ENCODE measurements around the gene PLA2G3.

PLA2G3 gene

DNA sequence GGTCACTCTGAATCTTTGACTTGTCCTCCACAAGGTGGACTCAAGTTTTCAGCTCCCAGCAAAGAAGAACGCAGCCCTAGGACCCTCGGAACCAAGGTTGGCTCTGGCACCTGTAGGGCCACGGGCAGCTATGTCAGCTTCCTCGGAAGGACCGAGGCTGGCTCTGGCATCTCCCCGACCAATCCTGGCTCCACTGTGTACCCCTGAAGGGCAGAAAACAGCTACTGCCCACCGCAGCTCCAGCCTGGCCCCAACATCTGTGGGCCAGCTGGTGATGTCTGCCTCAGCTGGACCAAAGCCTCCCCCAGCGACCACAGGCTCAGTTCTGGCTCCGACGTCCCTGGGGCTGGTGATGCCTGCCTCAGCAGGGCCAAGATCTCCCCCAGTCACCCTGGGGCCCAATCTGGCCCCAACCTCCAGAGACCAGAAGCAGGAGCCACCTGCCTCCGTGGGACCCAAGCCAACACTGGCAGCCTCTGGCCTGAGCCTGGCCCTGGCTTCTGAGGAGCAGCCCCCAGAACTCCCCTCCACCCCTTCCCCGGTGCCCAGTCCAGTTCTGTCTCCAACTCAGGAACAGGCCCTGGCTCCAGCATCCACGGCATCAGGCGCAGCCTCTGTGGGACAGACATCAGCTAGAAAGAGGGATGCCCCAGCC, 15.4 kb downstream of the PLA2G3 start:
- Histone ChIP-seq H3K79me2 (ENCODE audit: control insufficient read depth, insufficient read depth, low read length, unreplicated experiment) (no peaks in the 10 kb centered on the region), H3K4me1 (ENCODE audit: control insufficient read depth, insufficient read depth, low read length, unreplicated experiment) (no peaks in the 10 kb centered on the region), H3K4me3 (ENCODE audit: low read depth, low read length) (no peak overlapping the region), H3K27ac (ENCODE audit: low read depth, low read length) (no peak overlapping the region), H2AFZ (ENCODE audit: low read length, unreplicated experiment) (no peak overlapping the region), H3K27me3 (ENCODE audit: insufficient read depth, low read length) (no peaks in the 10 kb centered on the region), H3K36me3 (ENCODE audit: insufficient read depth, low read length) (no peaks in the 10 kb centered on the region)

DNA sequence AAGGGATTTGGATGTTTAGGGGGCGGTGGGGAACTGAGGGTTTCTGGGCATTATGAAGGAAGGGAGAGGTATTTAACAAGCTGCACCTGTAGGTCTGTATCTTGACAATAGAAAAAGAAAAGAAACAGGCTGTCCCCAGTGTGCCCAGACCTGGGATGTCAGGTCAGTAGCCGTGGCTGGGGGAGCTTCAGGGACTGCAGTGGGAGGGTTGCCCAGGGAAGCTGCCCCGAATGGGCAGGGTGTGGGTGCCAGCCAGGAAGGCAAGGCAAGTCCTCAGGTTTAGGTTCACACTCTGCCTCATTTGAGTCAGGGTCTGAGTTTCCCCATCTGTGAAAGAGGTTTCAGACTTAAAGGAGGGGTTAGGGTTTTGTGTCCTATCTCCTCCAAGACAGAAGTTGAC, 16.0 kb downstream of the PLA2G3 start:
- H2AFZ ChIP-seq (ENCODE audit: low read length, unreplicated experiment): no peak overlapping the region
- no peaks in the 10 kb centered on the region for H3K36me3 ChIP-seq (ENCODE audit: insufficient read depth, low read length)
- H3K27me3 ChIP-seq (ENCODE audit: insufficient read depth, low read length): no peaks in the 10 kb centered on the region
- no peaks in the 10 kb centered on the region for H3K4me1 ChIP-seq (ENCODE audit: control insufficient read depth, insufficient read depth, low read length, unreplicated experiment)
- no peak overlapping the region for H3K27ac ChIP-seq (ENCODE audit: low read depth, low read length)
- H3K79me2 ChIP-seq (ENCODE audit: control insufficient read depth, insufficient read depth, low read length, unreplicated experiment): no peaks in the 10 kb centered on the region
- no peak overlapping the region for H3K4me3 ChIP-seq (ENCODE audit: low read depth, low read length)

DNA sequence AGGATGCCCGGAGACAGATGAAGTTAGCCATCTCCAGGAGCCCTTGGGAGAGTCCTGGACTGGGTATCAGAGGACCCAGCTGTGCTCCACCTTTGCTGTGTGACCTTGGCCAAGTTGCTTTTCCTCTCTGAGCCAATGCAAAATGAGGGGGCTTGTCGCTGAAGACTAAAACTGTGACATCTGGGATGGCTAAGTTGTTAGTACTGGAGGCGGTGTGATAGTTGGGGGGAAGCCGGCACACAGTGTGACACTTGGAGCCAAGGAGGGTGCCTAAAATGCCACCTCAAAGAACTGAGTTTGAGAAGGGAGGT, 17.1 kb downstream of the PLA2G3 start:
- no peak overlapping the region for H3K27ac ChIP-seq (ENCODE audit: low read depth, low read length)
- H3K4me3 ChIP-seq (ENCODE audit: low read depth, low read length): peak overlapping the region; percentile 49; the same call in 1 of the 2 replicates
- H3K79me2 ChIP-seq (ENCODE audit: control insufficient read depth, insufficient read depth, low read length, unreplicated experiment): no peaks in the 10 kb centered on the region
- no peaks in the 10 kb centered on the region for H3K4me1 ChIP-seq (ENCODE audit: control insufficient read depth, insufficient read depth, low read length, unreplicated experiment)
- no peaks in the 10 kb centered on the region for H3K27me3 ChIP-seq (ENCODE audit: insufficient read depth, low read length)
- no peak overlapping the region for H2AFZ ChIP-seq (ENCODE audit: low read length, unreplicated experiment)
- no peaks in the 10 kb centered on the region for H3K36me3 ChIP-seq (ENCODE audit: insufficient read depth, low read length)

DNA sequence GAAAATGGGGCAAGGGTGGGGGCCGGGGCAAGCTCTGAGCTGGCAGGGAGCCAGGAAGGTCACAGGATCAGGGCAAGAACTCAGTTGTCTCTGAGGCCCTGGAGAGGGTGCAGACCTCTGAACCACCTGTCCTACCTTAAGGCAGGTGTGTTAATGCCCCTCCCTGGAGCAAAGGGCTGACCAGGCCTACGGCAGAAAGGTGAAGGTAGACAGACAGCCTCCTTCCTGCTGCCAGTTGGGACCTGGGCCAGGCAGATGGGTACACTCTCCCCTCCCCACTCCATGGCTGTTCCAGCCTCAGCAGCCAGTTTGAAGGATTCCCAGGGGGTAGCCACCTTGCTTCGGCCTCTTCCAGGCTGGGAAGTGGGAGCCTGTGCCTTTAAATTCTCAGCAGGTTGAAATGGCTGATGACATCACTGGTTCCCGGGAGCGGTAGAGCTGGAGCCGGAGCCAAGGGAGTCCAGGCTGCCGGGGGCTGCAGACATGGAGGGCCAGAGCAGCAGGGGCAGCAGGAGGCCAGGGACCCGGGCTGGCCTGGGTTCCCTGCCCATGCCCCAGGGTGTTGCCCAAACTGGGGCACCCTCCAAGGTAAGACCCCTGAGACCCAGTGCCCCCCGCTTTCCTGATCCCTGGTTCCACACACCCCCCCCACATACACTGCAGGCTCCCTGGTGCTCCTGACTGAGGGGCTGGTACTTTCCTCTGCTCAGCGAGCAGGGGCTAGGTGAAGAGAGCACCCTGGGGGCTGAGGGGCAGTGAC, 17.6 kb downstream of the PLA2G3 start, which contains the start of gene INPP5J:
INPP5J (plus strand) TSS at position 435 of the 760 bp plus-strand sequence; CDS start at position 484, 49 bp downstream.
- Histone ChIP-seq H3K79me2 (ENCODE audit: control insufficient read depth, insufficient read depth, low read length, unreplicated experiment) (no peaks in the 10 kb centered on the region), H2AFZ (ENCODE audit: low read length, unreplicated experiment) (no peak within 1 kb of the TSS), H3K27me3 (ENCODE audit: insufficient read depth, low read length) (no peaks in the 10 kb centered on the region), H3K27ac (ENCODE audit: low read depth, low read length) (no peak within 1 kb of the TSS), H3K4me3 (ENCODE audit: low read depth, low read length) (peak within 1 kb of the TSS; percentile 49; the same call in 1 of the 2 replicates), H3K4me1 (ENCODE audit: control insufficient read depth, insufficient read depth, low read length, unreplicated experiment) (no peaks in the 10 kb centered on the region), H3K36me3 (ENCODE audit: insufficient read depth, low read length) (no peaks in the 10 kb centered on the region)

DNA sequence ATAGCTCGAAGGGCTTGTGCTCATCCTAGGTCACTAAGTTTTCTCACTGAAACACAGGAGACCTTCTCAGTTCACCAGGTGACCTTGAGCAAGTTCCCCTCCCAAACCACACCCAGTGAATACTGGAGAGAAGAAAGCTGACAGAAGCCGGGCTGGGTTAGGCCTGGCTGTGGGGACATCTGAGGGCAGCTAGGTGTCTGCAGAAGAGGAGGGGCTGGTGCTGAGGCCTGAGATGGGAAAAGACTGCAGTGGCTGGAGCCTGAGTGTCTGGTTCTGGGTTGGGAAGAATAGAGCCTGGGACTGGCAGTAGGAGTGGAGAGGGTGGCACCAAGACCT, 18.1 kb downstream of the PLA2G3 start:
- Histone ChIP-seq H3K27ac (ENCODE audit: low read depth, low read length) (no peak overlapping the region), H3K79me2 (ENCODE audit: control insufficient read depth, insufficient read depth, low read length, unreplicated experiment) (no peaks in the 10 kb centered on the region), H3K4me1 (ENCODE audit: control insufficient read depth, insufficient read depth, low read length, unreplicated experiment) (no peaks in the 10 kb centered on the region), H3K27me3 (ENCODE audit: insufficient read depth, low read length) (no peaks in the 10 kb centered on the region), H3K36me3 (ENCODE audit: insufficient read depth, low read length) (no peaks in the 10 kb centered on the region), H2AFZ (ENCODE audit: low read length, unreplicated experiment) (no peak overlapping the region), H3K4me3 (ENCODE audit: low read depth, low read length) (no peak overlapping the region)

DNA sequence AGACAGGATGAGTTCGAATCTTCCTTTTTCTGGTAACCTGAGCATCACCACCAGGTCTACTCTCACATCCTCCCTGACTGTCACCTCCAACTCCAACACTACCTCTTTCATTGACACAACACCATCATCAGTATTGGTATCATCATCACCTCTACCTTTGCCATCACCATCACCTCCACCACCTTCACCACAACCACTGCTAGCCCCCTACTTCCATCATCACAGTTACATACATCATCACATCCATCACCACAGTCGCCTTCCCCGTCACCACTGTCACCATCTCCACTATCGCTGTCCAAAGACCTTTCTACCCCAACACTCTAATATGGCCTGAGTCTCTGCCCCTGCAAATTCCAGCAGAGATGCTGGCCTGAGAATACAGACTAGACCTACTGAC, 18.9 kb downstream of the PLA2G3 start:
- Histone ChIP-seq H3K27ac (ENCODE audit: low read depth, low read length) (no peak overlapping the region), H3K79me2 (ENCODE audit: control insufficient read depth, insufficient read depth, low read length, unreplicated experiment) (no peaks in the 10 kb centered on the region), H3K4me1 (ENCODE audit: control insufficient read depth, insufficient read depth, low read length, unreplicated experiment) (no peaks in the 10 kb centered on the region), H3K4me3 (ENCODE audit: low read depth, low read length) (no peak overlapping the region), H3K27me3 (ENCODE audit: insufficient read depth, low read length) (no peaks in the 10 kb centered on the region), H3K36me3 (ENCODE audit: insufficient read depth, low read length) (no peaks in the 10 kb centered on the region), H2AFZ (ENCODE audit: low read length, unreplicated experiment) (no peak overlapping the region)

DNA sequence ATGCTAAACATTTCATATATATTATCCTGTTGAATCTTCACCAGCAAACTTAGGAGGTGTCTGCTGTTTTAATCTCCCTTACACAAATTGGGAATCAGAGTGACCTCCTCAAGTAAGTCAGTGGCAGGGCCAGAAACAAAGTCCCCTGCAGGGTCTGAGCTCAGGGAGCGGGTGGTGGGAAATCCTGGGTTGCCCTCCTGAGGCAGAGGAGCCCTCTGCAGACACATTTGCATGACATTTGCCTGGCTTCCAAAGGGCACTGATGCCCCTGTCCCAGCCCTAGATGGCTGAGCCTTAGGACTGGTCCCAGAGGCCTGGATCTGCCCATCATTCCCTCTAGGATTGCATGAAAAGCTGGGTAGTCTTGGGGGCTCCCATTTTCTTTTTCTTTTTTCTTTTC, 19.7 kb downstream of the PLA2G3 start:
- no peaks in the 10 kb centered on the region for H3K36me3 ChIP-seq (ENCODE audit: insufficient read depth, low read length)
- no peak overlapping the region for H2AFZ ChIP-seq (ENCODE audit: low read length, unreplicated experiment)
- no peak overlapping the region for H3K4me3 ChIP-seq (ENCODE audit: low read depth, low read length)
- H3K27me3 ChIP-seq (ENCODE audit: insufficient read depth, low read length): no peaks in the 10 kb centered on the region
- H3K4me1 ChIP-seq (ENCODE audit: control insufficient read depth, insufficient read depth, low read length, unreplicated experiment): no peaks in the 10 kb centered on the region
- H3K27ac ChIP-seq (ENCODE audit: low read depth, low read length): no peak overlapping the region
- H3K79me2 ChIP-seq (ENCODE audit: control insufficient read depth, insufficient read depth, low read length, unreplicated experiment): no peaks in the 10 kb centered on the region

DNA sequence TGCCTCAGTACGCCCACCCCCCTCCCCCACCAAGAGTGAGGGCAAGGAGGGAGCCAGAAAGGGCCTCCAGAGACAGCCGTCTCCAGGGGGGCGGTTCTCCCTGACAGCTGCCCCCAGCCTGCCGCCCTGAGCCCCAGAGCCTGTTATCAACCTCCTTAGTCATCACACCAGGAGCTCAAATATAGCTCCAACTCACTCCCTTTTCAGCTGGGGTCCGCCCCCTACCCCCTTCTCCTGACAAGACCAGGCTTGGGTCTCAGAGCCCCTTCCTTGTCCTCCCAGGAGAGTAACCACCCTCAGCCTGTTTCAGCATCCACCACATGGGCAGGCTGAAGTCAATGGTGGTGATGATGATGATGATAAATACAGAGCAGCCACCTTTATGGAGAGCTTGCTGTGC, 20.1 kb downstream of the PLA2G3 start:
- no peaks in the 10 kb centered on the region for H3K4me1 ChIP-seq (ENCODE audit: control insufficient read depth, insufficient read depth, low read length, unreplicated experiment)
- H3K27me3 ChIP-seq (ENCODE audit: insufficient read depth, low read length): no peaks in the 10 kb centered on the region
- H3K36me3 ChIP-seq (ENCODE audit: insufficient read depth, low read length): no peaks in the 10 kb centered on the region
- H2AFZ ChIP-seq (ENCODE audit: low read length, unreplicated experiment): no peak overlapping the region
- no peaks in the 10 kb centered on the region for H3K79me2 ChIP-seq (ENCODE audit: control insufficient read depth, insufficient read depth, low read length, unreplicated experiment)
- no peak overlapping the region for H3K4me3 ChIP-seq (ENCODE audit: low read depth, low read length)
- no peak overlapping the region for H3K27ac ChIP-seq (ENCODE audit: low read depth, low read length)

DNA sequence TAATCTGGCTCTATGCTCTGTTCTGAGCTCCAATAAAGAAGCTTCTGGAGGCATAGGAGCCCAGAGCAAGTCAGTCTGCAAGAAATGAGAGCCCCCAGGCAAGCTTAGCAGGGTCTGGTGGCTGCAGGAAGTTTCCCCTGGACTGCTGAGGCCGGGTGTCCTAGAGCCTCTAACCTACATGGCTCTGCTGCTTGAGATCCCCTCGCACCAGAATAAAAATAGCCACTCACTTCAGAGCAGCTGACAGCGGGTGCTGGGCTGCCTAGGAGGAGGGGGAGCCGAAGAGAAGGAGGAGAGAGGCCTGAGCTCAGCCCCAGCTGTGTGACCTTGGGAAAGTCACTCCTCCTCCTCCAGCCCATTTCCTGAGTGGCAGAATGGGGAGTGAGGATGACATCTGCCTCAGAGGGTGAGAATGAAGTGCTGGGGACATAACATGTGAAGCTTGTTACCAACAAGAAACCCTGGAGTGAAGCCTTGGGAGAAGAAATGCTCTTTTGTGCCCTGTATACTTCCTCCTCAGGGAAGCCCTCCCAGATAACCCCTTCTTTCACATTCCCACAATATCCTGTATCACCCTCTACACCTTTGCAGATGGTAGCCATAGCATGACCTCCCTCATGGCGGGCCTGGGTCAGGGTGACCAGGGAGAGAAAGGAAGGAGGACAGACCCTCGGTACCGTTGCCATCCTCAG, 21.1 kb downstream of the PLA2G3 start:
- H3K36me3 ChIP-seq (ENCODE audit: insufficient read depth, low read length): no peaks in the 10 kb centered on the region

DNA sequence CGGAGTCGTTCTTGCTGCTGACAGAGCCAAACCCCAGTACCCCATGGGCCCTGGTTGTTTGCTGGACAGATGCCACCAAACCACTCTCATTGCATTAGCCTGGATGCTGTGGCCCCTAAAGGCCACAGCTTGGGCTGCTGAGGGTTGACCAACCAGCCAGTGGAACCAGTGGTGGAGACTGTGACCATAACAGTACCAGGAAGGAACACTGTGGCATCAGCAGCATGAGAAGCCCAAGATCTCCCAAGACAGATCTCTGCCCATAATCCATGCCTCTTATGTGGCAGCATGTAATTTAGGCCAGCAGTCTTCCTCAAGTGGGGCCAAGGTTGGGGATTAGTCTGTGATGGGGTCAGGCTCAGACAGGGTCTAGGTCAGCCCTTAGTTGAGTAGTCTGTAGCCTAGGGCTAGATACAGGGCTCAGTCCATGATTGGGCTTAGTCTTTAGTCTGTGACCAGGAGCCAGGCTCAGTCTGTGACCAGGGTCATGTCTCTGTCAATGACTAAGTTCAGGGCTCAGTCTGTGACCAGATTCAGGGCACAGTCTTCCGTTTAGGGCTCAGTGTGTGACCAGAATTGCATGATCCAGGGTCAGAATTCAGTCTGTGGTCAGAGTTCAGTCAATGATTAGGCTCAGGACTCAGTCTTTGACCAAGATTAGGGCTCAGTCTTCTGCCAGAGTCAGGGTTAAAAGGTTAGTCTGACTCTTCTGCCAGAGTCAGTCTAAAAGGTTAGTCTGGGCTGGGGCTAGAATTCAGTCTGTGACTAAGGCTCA, 22.1 kb downstream of the PLA2G3 start:
- Histone ChIP-seq H3K27me3 (ENCODE audit: insufficient read depth, low read length) (no peaks in the 10 kb centered on the region), H2AFZ (ENCODE audit: low read length, unreplicated experiment) (no peak overlapping the region), H3K4me1 (ENCODE audit: control insufficient read depth, insufficient read depth, low read length, unreplicated experiment) (no peaks in the 10 kb centered on the region), H3K36me3 (ENCODE audit: insufficient read depth, low read length) (no peaks in the 10 kb centered on the region), H3K79me2 (ENCODE audit: control insufficient read depth, insufficient read depth, low read length, unreplicated experiment) (no peaks in the 10 kb centered on the region), H3K4me3 (ENCODE audit: low read depth, low read length) (no peak overlapping the region), H3K27ac (ENCODE audit: low read depth, low read length) (no peak overlapping the region)

More for the DNA sequence above, 21.1 kb downstream of the PLA2G3 start:
- Histone ChIP-seq H3K4me3 (ENCODE audit: low read depth, low read length) (no peak overlapping the region), H3K27ac (ENCODE audit: low read depth, low read length) (no peak overlapping the region), H3K4me1 (ENCODE audit: control insufficient read depth, insufficient read depth, low read length, unreplicated experiment) (no peaks in the 10 kb centered on the region), H2AFZ (ENCODE audit: low read length, unreplicated experiment) (no peak overlapping the region), H3K79me2 (ENCODE audit: control insufficient read depth, insufficient read depth, low read length, unreplicated experiment) (no peaks in the 10 kb centered on the region), H3K27me3 (ENCODE audit: insufficient read depth, low read length) (no peaks in the 10 kb centered on the region)
